Measurements from ENCODE around the gene TTC28. TPM values are rescaled to one million over a fixed set of nuclear protein-coding genes. Genes with fewer than 3 reads are reported as not detected.

Gene TTC28
- total RNA-seq, 1 experiment from 2014 or later, result not detected

GRCh38 chr22:28004021-28004420 is 675.6 kb downstream of the TTC28 start:
- no peaks in the 10 kb centered on the region for H3K27me3 Mint-ChIP-seq (ENCODE audit: insufficient read depth, unreplicated experiment)
- POLR2A ChIA-PET, result interaction anchor here (1.1 kb wide), 1 partner anchor 116 kb away, joined by 4 read pairs; no protein-coding TSS in a partner anchor
- DNase-seq (ENCODE audit: unreplicated experiment), result no peak
- TF ChIP-seq, protein P1, sequence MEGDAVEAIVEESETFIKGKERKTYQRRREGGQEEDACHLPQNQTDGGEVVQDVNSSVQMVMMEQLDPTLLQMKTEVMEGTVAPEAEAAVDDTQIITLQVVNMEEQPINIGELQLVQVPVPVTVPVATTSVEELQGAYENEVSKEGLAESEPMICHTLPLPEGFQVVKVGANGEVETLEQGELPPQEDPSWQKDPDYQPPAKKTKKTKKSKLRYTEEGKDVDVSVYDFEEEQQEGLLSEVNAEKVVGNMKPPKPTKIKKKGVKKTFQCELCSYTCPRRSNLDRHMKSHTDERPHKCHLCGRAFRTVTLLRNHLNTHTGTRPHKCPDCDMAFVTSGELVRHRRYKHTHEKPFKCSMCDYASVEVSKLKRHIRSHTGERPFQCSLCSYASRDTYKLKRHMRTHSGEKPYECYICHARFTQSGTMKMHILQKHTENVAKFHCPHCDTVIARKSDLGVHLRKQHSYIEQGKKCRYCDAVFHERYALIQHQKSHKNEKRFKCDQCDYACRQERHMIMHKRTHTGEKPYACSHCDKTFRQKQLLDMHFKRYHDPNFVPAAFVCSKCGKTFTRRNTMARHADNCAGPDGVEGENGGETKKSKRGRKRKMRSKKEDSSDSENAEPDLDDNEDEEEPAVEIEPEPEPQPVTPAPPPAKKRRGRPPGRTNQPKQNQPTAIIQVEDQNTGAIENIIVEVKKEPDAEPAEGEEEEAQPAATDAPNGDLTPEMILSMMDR (IDR thresholded peaks at IDR 0.05; ENCODE audit: unreplicated experiment), result no peak
- intact Hi-C loops (cut with micrococcal nuclease), result loop anchor here (10.0 kb wide), 1 partner anchor 199 kb away; the partner anchor contains the start of gene MN1
- peaks cover 6% of the 10 kb centered on the region for H3K4me1 Mint-ChIP-seq (ENCODE audit: insufficient read depth, unreplicated experiment)
- H3K36me3 Mint-ChIP-seq (ENCODE audit: insufficient read depth, unreplicated experiment), result no peaks in the 10 kb centered on the region
- CTCF ChIA-PET, result interaction anchor here (1.4 to 2.0 kb wide), 2 partner anchors 122 to 123 kb away, joined by 4 to 11 read pairs; no protein-coding TSS in a partner anchor
- H3K27ac Mint-ChIP-seq (ENCODE audit: low read depth, unreplicated experiment), result no peak overlapping the region
- no peak overlapping the region for H3K4me3 Mint-ChIP-seq (ENCODE audit: unreplicated experiment)
- no peaks in the 10 kb centered on the region for H3K9me3 Mint-ChIP-seq (ENCODE audit: unreplicated experiment)
- no TSS peak for BruUV-seq (replicated peaks)

GRCh38 chr22:28002863-28003565 is 676.6 kb downstream of the TTC28 start:
- ChIA-PET POLR2A (interaction anchor here (0.6 to 1.2 kb wide), 4 partner anchors 10 to 612 kb away, joined by 3 to 4 read pairs (median 3); no protein-coding TSS in a partner anchor), CTCF (interaction anchor here (1.1 to 1.7 kb wide), 4 partner anchors 16 to 1637 kb away, joined by 3 to 7 read pairs (median 5); no protein-coding TSS in a partner anchor)
- peak; percentile 51 for DNase-seq (ENCODE audit: unreplicated experiment)
- no TSS peak for BruUV-seq (replicated peaks)
- no peak overlapping the region for H3K27ac Mint-ChIP-seq (ENCODE audit: low read depth, unreplicated experiment)
- no peak overlapping the region for H3K4me3 Mint-ChIP-seq (ENCODE audit: unreplicated experiment)
- peaks cover 6% of the 10 kb centered on the region for H3K4me1 Mint-ChIP-seq (ENCODE audit: insufficient read depth, unreplicated experiment)
- TF ChIP-seq, protein P1 (IDR thresholded peaks at IDR 0.05; ENCODE audit: unreplicated experiment), result no peak
- H3K27me3 Mint-ChIP-seq (ENCODE audit: insufficient read depth, unreplicated experiment), result no peaks in the 10 kb centered on the region
- intact Hi-C loops (cut with micrococcal nuclease), result loop anchor here (10.0 kb wide), 1 partner anchor 198 kb away; the partner anchor contains the start of gene MN1
- H3K36me3 Mint-ChIP-seq (ENCODE audit: insufficient read depth, unreplicated experiment), result no peaks in the 10 kb centered on the region
- no peaks in the 10 kb centered on the region for H3K9me3 Mint-ChIP-seq (ENCODE audit: unreplicated experiment)

DNA sequence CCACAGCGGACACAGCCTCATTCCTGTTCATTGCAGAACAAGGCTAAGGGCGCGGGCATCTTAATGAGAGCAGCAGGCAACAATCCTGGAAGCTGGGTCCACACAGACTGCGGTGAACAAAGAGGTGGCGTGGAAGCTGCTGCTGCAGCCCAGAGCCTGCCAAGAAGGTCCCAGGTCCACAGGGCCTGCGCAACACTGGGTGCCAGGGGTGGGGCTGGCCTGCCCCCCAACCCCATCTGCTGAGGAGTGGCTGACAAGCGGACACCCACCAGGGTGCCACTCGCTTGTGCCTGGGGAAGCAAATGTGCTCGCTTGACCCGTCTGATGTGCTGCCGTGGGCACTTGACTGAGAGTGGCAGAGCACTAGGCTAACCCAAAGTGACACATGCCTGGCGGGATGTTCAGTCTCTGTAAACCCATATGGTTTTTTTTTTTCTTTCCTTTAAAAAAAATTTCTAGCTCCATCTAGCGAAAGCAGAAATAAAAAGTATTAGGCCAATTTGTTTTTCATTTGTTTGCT is 677.4 kb downstream of the TTC28 start:
- Mint-ChIP-seq H3K27me3 (ENCODE audit: insufficient read depth, unreplicated experiment) (no peaks in the 10 kb centered on the region), H3K4me1 (ENCODE audit: insufficient read depth, unreplicated experiment) (peaks cover 6% of the 10 kb centered on the region), H3K36me3 (ENCODE audit: insufficient read depth, unreplicated experiment) (no peaks in the 10 kb centered on the region), H3K27ac (ENCODE audit: low read depth, unreplicated experiment) (no peak overlapping the region), H3K9me3 (ENCODE audit: unreplicated experiment) (no peaks in the 10 kb centered on the region), H3K4me3 (ENCODE audit: unreplicated experiment) (no peak overlapping the region)
- TF ChIP-seq, protein P1 (IDR thresholded peaks at IDR 0.05; ENCODE audit: unreplicated experiment), result no peak
- ChIA-PET POLR2A (interaction anchor here (1.2 kb wide), 2 partner anchors 9 to 115 kb away, joined by 3 read pairs; no protein-coding TSS in a partner anchor), CTCF (interaction anchor here (1.1 to 1.7 kb wide), 3 partner anchors 17 to 1636 kb away, joined by 3 to 7 read pairs (median 6); no protein-coding TSS in a partner anchor)
- BruUV-seq (replicated peaks), result no TSS peak
- intact Hi-C loops (cut with micrococcal nuclease), result loop anchor here (10.0 kb wide), 1 partner anchor 197 kb away; the partner anchor contains the start of gene MN1
- no peak for DNase-seq (ENCODE audit: unreplicated experiment)

GRCh38 chr22:28001171-28001835 is 678.3 kb downstream of the TTC28 start:
- Mint-ChIP-seq H3K27me3 (ENCODE audit: insufficient read depth, unreplicated experiment) (no peaks in the 10 kb centered on the region), H3K27ac (ENCODE audit: low read depth, unreplicated experiment) (no peak overlapping the region), H3K36me3 (ENCODE audit: insufficient read depth, unreplicated experiment) (no peaks in the 10 kb centered on the region), H3K4me1 (ENCODE audit: insufficient read depth, unreplicated experiment) (peaks cover 6% of the 10 kb centered on the region), H3K9me3 (ENCODE audit: unreplicated experiment) (no peaks in the 10 kb centered on the region), H3K4me3 (ENCODE audit: unreplicated experiment) (no peak overlapping the region)
- TF ChIP-seq, protein P1 (IDR thresholded peaks at IDR 0.05; ENCODE audit: unreplicated experiment), result no peak
- no peak for DNase-seq (ENCODE audit: unreplicated experiment)
- POLR2A ChIA-PET, result no interaction called here
- no TSS peak for BruUV-seq (replicated peaks)
- intact Hi-C loops (cut with micrococcal nuclease), result loop anchor here (10.0 kb wide), 1 partner anchor 197 kb away; the partner anchor contains the start of gene MN1
- CTCF ChIA-PET, result interaction anchor here (1.6 to 3.3 kb wide), 2 partner anchors 18 to 117 kb away, joined by 3 to 10 read pairs; no protein-coding TSS in a partner anchor
